Dedifferentiated amniotic fluid mesenchymal stem cell (primary cell): ENCODE measurements around the gene DHX15.

Source experiments
- DNase-seq: peaks from one replicate; pipeline ENCODE4 v3.0.0-alpha.2; 2016; ENCODE audit errors: extremely low spot score

Gene DHX15

GRCh38 chr4:24482871-24483270 lies 101.5 kb downstream of the DHX15 start:
- no peak for DNase-seq

- DNase-seq = no peak
Measured at GRCh38 chr4:24477919-24478318, 106.4 kb downstream of the DHX15 start.
